Umbilical cord (tissue), 2 donors: ENCODE data around the gene PPP5C. TPM values are rescaled to one million over a fixed set of nuclear protein-coding genes. Genes with fewer than 3 reads are reported as not detected.
"Not testable (repeated sequence)": the region's sequence is repeated elsewhere in the genome, so short reads cannot be mapped to it uniquely, and the experiment has no call there.

Experiments used
- DNase-seq: peaks from one replicate; pipeline ENCODE4 v3.0.0-alpha.2; 2015; ENCODE audit warnings: low spot score
- total RNA-seq: library from RNA; depleted of rRNA; stranded (reverse); fragments of >200 nt; gene quantifications from one replicate; pipeline ENCODE4 v1.2.3, GENCODE V29; 2014; ENCODE audit warnings: low replicate concordance; ENCODE audit not compliant: insufficient read depth

PPP5C gene
- total RNA-seq, 1 donor from 2014 or later: 33.9 TPM

- no peak for DNase-seq
Measured at GRCh38 chr19:46364359-46364758, 17.5 kb downstream of the PPP5C start.

- DNase-seq: no peak
Measured at GRCh38 chr19:46365561-46365960, 18.7 kb downstream of the PPP5C start.

GRCh38 chr19:46366620-46367292 lies 19.9 kb downstream of the PPP5C start:
- no peak for DNase-seq

DNA sequence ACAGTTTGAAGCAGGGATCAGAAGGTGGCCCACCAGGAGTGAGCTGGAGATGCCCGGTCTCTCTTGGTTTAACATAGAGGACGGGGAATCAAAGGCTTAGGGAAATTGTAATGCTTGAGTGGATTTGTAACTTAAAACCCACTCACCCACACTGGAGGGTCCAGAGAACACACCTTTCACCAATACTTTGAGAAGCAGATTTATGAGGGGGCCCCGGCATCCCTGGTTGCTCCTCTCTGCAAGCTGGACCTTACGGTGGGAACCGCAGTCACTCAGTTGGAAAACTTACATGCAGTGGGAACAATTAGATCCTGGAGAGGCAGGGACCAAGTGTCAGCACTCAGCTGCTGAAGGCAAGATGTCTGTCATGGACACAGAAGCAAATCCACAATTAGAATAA lies 20.5 kb downstream of the PPP5C start:
- DNase-seq: no peak

- DNase-seq: no peak
Measured at GRCh38 chr19:46368116-46368515, 21.2 kb downstream of the PPP5C start.

DNA sequence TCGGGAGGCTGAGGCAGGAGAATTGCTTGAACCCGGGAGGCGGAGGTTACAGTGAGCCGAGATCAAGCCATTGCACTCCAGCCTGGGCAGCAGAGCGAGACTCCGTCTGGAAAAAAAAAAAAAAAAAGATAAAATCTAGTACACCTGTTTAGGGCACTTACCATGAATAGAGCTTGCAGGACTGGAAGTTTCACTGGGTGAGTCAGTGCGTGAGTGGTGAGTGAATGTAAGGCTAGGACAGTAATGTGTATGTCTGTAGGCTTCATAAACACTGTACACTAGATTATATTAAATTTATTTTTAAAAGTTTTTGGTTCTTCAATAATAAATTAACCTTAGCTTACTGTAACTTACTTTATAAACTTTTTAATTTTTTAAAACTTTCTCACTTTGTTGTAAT lies 22.9 kb downstream of the PPP5C start:
- DNase-seq: no peak

DNA sequence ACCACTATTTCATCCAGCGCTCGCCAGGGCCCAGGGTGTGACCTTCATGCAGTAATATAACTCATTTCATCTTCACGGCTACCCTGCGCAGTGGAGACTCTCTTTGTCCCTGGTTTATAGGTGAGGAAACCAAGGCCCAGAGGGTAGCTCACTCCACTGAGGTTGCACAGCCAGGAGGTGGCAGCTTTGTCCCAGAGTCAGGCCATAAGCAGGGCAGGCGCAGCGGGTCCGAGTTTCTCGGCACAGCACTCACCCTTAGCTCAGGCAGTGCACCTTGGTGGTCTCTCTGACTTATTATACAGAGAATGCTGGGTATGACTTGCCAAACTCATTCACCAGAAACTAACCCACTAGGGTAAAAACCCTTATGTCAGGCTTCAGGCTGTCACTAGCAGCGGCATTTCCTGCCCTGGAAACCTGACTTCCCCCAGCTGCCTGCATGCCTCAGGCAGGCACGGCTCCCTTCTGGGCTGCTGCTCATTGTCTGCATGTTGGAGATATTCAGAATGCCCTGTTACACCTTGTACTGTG lies 24.5 kb downstream of the PPP5C start:
- no peak for DNase-seq

- DNase-seq: no peak
Measured at GRCh38 chr19:46372901-46373490, 26.1 kb downstream of the PPP5C start.

DNA sequence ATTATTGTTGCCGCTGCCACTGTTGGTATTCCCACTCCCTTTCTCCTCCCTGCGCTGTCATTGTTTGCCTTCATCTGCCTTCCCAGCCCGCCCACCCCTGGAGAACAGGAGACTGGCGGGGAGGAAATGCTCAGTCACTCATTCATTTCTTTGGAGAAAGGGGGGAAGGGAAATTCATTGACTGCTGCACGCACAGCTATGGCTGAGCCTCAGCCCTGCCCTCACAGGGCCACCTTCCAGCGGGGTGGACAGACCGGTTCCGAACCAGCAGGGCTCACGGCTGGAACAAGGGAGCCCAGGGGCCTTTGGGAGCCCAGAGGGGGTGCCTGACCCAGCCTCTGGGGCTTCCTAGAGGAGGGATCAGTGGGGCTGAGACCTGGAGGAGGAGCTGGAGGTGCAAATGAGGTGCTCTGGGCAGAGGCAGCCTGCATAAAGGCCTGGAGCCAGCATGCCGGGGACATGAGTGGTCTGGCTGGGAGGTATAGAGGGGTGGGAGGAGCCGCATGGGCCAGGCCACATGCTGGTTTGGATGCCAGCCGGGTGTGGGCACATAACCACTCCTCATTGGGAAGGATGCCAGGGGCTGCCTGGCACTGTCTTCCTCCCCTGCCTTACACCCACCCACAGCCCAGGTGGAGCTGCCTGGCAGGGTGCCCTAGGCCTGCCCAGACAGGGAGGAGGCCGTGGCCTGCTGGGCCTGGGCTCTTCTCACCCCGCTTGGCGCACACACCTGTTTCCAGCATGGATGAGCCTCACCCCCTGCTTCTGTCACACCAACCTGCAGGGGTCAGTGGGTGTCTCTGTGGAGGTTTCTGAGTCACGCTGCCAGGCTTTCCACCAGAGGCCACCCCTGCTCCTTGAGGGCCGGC lies 26.8 kb downstream of the PPP5C start:
- DNase-seq: no peak

DNA sequence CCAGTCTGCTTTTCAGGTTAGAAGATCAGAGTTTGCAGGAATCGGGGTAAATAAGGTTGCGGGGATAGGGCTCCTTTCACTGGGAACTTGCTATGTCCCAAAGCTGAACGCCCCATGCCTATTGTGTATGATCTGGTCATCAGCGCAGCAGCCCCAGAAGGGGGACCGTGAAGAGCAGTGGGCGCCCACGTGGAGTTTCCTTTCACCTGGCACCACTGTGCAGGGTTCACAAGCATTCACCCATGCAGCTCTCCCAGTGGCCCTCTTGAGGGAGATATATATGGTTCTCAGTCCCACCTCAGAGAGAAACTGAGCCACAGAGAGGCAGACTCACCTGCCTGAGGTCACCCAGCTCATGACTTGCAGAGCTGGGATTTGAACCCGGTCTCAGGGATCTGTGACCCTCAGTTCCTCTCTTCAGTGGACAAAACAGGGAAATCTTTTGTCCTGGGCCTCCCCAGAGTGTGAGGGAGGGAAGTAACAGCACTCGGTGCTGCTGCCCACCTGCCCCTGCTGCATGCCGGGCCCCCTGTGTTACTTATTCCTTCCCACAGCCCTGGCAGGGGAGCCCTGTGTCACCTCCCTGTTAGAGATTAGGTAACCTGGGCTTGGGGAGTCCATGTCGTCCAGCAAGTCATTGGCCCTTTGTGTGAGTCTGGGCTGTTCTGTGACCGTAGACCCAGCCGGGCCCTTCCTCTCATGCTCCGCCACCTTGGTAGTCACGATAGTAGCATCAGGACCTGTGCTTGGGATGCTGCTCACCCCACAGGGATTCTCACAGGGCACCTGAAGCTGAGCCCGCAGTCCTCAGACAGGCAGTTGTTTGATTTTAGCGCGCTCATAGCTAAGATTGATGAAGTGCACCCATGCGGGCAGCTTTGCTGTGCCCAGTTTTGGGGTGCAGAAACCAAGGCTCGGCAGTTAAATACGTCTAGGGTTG lies 27.9 kb downstream of the PPP5C start:
- no peak for DNase-seq

DNA sequence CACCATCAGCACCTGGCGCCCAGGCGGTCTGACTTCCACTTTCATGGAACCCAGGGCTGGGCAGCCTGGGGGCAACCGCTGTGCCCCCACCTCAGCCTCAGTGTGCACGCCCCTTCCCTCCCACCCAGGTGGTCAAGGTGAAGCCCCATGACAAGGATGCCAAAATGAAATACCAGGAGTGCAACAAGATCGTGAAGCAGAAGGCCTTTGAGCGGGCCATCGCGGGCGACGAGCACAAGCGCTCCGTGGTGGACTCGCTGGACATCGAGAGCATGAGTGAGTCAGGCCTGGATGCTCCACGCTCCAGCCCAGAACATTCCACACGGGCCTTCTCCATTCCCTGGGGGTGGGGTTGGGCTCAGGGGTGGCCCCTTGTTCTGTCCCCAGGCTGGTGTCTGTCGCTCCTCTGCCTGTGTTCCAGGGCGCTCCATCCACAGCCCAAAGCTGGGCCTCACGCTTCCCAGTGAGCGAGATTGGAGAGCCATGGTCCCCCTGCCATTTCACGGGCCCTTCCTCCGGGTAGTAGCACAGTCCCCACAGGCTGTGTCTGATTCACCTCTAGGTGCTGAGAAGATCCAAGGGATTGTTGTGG lies 28.7 kb downstream of the PPP5C start:
- not testable (repeated sequence) for DNase-seq

DNA sequence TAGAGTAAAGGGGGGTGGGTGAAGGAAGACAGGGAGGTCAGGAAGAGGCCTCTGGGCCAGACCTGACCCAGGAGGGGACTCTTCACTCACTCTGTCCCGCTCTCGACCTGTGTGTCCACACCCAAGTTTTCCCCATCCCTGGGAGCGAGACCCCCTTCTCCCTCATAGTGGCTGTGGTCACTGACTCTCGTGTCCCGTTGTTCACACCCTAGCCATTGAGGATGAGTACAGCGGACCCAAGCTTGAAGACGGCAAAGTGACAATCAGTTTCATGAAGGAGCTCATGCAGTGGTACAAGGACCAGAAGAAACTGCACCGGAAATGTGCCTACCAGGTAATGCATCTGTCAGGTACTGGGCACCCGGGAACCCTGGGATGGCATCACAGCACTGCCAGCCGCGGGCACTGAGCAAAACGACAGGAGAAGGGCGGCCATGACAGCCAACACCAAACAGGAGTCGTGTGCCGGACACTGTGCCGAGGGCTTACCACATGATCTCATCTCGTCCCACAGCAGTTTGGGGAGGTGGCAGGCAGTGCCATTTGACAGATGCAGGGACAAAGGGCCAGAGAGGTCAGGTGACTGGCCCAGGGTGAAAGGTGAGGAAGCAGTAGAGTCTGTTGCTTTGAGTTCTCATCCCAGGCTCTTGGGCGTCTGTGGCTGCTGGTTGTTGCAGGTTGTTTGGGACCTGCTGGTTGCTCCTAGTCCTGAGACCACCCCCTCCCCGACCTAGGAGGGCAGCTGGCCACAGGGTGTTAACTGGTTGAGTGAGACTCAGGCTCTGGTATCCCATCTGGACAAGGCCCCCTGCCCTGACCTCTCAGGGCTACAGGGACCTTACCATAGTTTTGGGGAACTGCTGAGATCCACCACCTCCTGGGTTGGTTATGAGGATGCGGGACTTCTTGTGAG lies 29.6 kb downstream of the PPP5C start:
- no peak for DNase-seq

DNA sequence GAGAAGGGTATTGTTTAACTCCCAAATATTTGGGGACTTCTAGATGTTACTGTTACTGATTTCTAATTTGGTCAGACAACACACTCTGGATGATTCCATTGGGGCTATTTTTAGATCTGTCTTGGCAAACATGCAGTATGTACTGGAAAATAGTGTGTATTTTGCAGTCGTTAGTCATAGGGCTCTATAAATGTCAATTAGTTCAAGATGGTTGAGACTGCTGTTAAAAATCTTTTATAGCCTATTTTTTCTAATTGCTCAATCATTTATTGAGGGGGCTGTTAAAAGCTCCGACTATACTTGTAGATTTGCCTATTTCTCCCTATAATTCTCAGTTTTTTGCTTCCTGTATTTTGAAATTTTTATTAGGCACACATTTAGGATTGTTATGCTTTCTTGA lies 31.4 kb downstream of the PPP5C start:
- DNase-seq: peak; percentile 73

DNA sequence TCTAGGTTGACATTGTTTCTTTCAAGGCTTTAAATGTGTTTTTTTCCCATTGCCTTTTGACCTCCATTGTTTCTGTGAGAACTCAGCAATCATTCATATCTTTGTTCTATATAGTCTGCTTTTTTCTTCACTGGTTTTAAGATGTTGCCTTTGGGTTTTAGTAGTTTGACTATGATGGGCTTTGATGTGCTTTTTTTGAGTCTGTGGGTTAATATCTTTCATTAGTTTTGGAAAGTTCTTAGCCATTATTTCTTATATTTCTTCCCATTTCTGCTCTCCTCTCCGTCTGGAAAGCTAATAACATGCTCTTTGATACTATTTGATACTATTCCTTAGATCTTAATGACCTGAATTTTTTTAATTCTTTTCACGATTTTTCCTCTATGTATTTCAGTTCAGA lies 33.8 kb downstream of the PPP5C start:
- DNase-seq: no peak

DNA sequence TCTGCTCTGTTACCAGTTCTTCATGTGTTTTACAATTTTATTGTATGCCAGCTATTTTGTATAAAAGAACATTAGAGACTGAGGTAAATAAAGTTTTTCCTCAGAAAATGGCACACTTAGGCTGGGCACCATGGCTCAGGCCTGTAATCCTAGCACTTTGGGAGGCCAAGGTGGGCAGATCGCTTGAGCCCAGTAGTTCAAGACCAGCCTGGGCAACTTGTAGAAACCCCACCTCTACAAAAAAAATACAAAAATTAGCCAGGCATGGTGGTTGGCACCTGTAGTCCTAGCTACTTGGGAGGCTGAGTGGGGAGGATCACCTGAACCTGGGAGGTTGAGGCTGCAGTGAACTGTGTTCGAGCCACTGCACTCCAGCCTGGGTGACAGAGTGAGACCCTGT lies 34.5 kb downstream of the PPP5C start:
- no peak for DNase-seq

- DNase-seq: no peak
Measured at GRCh38 chr19:46381756-46382345, 35.0 kb downstream of the PPP5C start.

GRCh38 chr19:46383171-46383815 lies 36.4 kb downstream of the PPP5C start:
- DNase-seq: no peak

- no peak for DNase-seq
Measured at GRCh38 chr19:46383846-46384245, 37.0 kb downstream of the PPP5C start.

- no peak for DNase-seq
Measured at GRCh38 chr19:46384396-46384795, 37.5 kb downstream of the PPP5C start.
